Measurements from ENCODE around the gene C2CD4A.

Gene C2CD4A

DNA sequence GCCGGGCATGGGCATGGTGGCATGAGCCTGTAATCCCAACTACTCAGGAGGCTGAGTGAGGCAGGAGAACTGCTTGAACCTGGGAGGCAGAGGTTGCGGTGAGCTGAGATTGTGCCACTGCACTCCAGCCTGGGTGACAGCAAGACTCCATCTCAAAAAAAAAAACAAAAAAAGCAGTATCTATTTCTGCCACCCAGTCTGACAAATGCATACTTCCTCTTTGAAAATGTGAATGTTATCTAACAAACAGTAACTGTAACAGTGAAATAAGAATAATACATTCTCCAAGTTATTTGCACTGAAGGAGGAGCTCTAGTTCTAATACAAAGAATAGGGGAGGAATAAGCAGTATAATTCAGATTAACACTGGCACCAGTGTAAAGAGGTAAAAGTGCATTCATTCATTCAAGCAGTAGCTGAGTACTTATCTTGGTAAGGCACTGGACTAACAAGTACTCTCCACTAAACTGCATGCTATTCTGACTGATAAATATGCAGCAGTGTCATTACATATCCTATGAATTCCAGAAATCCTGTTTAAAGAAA is 19.4 kb upstream of the C2CD4A start:
- TF ChIP-seq REST (IDR thresholded peaks at IDR 0.05; ENCODE audit: insufficient read depth in 1 of 2, low read depth in 2 of 2, low read length in 2 of 2) (no peak), SIN3A (IDR thresholded peaks at IDR 0.05; ENCODE audit: borderline replicate concordance, insufficient read depth, low read length) (no peak), POLR2AphosphoS5 (IDR thresholded peaks at IDR 0.05; ENCODE audit: low read depth, low read length) (no peak), TAF1 (IDR thresholded peaks at IDR 0.05; ENCODE audit: borderline replicate concordance, insufficient read depth, low read length) (no peak), FOXP2 (optimal IDR thresholded peaks at IDR 0.05; ENCODE audit: borderline replicate concordance, extremely low read depth, extremely low read length, insufficient read depth) (no peak)

- TF ChIP-seq REST (IDR thresholded peaks at IDR 0.05; ENCODE audit: insufficient read depth in 1 of 2, low read depth in 2 of 2, low read length in 2 of 2), result no peak
- no peak for TF ChIP-seq FOXP2 (optimal IDR thresholded peaks at IDR 0.05; ENCODE audit: borderline replicate concordance, extremely low read depth, extremely low read length, insufficient read depth)
- TF ChIP-seq SIN3A (IDR thresholded peaks at IDR 0.05; ENCODE audit: borderline replicate concordance, insufficient read depth, low read length), result no peak
- no peak for TF ChIP-seq POLR2AphosphoS5 (IDR thresholded peaks at IDR 0.05; ENCODE audit: low read depth, low read length)
- no peak for TF ChIP-seq TAF1 (IDR thresholded peaks at IDR 0.05; ENCODE audit: borderline replicate concordance, insufficient read depth, low read length)
Observed at GRCh38 chr15:62050115-62050514, 16.7 kb upstream of the C2CD4A start.

DNA sequence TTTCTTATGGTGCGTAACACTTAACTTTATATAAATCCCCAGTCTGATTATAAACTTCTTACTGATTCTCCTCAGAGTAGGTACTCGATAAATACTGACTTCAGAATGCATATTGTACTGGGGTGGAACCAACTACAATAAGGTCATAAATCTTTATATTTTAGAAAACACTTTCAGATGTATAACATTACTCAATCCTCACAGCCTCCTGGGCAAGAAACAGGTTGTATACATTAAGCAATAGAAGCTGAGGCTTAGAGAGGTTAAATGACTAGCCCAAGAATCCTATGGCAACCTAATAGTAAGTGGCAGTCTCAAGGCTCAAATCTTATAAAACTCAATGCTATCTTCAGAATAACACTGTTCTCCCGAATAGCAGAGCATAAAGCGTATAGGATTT is 15.6 kb upstream of the C2CD4A start:
- TF ChIP-seq TAF1 (IDR thresholded peaks at IDR 0.05; ENCODE audit: borderline replicate concordance, insufficient read depth, low read length), result no peak
- no peak for TF ChIP-seq REST (IDR thresholded peaks at IDR 0.05; ENCODE audit: insufficient read depth in 1 of 2, low read depth in 2 of 2, low read length in 2 of 2)
- TF ChIP-seq SIN3A (IDR thresholded peaks at IDR 0.05; ENCODE audit: borderline replicate concordance, insufficient read depth, low read length), result no peak

- no peak for TF ChIP-seq POLR2AphosphoS5 (IDR thresholded peaks at IDR 0.05; ENCODE audit: low read depth, low read length)
- no peak for TF ChIP-seq FOXP2 (optimal IDR thresholded peaks at IDR 0.05; ENCODE audit: borderline replicate concordance, extremely low read depth, extremely low read length, insufficient read depth)
- TF ChIP-seq TAF1 (IDR thresholded peaks at IDR 0.05; ENCODE audit: borderline replicate concordance, insufficient read depth, low read length), result no peak
Observed at GRCh38 chr15:62052713-62053112, 14.1 kb upstream of the C2CD4A start.

DNA sequence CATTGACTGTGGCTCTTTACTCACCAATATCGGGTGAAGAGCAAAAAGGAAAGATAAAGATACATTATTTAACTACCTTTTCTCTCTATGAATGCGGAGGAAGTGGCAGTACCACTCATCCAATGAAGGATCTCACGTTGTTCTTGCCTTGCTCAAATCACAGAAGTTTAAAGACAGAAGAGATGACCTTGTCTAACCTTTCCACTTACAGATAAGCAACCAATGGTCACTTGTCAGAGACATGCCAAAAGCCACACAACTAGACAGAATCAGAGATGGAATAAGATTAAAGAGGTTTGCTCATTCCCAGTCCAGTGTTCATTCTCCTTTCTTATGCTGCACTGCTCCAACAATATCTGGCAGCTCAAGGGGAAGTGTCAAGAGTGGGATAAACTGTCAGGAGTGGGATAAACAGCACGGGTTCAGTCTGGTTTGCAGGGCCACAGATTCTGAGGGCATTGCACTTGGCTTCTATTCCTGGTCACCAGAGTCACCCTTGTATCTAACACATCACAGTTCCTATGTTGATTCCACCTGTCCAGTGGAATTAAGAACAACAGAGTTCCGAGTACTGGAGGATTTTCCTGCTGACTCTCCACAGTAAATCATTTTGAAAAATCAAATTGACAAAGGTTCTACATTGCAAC is 13.2 kb upstream of the C2CD4A start:
- TF ChIP-seq REST (IDR thresholded peaks at IDR 0.05; ENCODE audit: insufficient read depth in 1 of 2, low read depth in 2 of 2, low read length in 2 of 2), result no peak
- no peak for TF ChIP-seq FOXP2 (optimal IDR thresholded peaks at IDR 0.05; ENCODE audit: borderline replicate concordance, extremely low read depth, extremely low read length, insufficient read depth)
